Left ventricle myocardium inferior (tissue), 1 donor: ENCODE data around the gene IFT52. TPM values are rescaled to one million over a fixed set of nuclear protein-coding genes. Genes with fewer than 3 reads are reported as not detected.
A peak's percentile ranks its signal among the peaks of the same experiment; 100 is the strongest.

Source experiments
- DNase-seq: peaks from one replicate; pipeline ENCODE4 v3.0.0-alpha.2; 2020
- H3K27ac ChIP-seq: fragments of 200-600 bp; replicated peaks from 2 replicates; pipeline ENCODE4 v1.8.0; 2021
- H3K27me3 ChIP-seq: fragments of 200-600 bp; 2 replicates; pipeline ENCODE4 v1.8.0; 2021; ENCODE audit warnings: low read depth
- H3K36me3 ChIP-seq: fragments of 200-600 bp; 2 replicates; pipeline ENCODE4 v1.8.0; 2021
- H3K4me1 ChIP-seq: fragments of 200-600 bp; 2 replicates; pipeline ENCODE4 v1.8.0; 2021
- H3K4me3 ChIP-seq: fragments of 200-600 bp; 2 replicates; pipeline ENCODE4 v1.8.0; 2021; ENCODE audit warnings: mild to moderate bottlenecking, moderate library complexity
- H3K9me3 ChIP-seq: fragments of 200-600 bp; replicated peaks from 2 replicates; pipeline ENCODE4 v1.8.0; 2021
- CTCF ChIP-seq: fragments of 200-600 bp; IDR thresholded peaks from 2 replicates; pipeline ENCODE4 v1.8.0; 2021; ENCODE audit warnings: antibody characterized with exemption, mild to moderate bottlenecking, borderline replicate concordance
- intact Hi-C: fragments of 100-400 bp; cut with micrococcal nuclease; formaldehyde crosslinking; loops from one replicate; pipeline ENCODE4 v1.11.0; 2022
- total RNA-seq: library from RNA; stranded (reverse); fragmentation: NEBNext Ultra II Directional; extraction: Animal tissue kit (Norgen Biotek cat#: 25700); gene quantifications from one replicate; pipeline ENCODE4 v1.2.1, GENCODE V29; 2021
- donor health status: DM: no; HTN: yes; CAD: no; lungs with severe emphysema.

IFT52 gene
- total RNA-seq, 1 donor from 2014 or later = 6.6 TPM

- no peaks in the 10 kb centered on the region for H3K27me3 ChIP-seq
- TF ChIP-seq CTCF = no peak
- DNase-seq = no peak
- H3K36me3 ChIP-seq = no peaks in the 10 kb centered on the region
- H3K4me1 ChIP-seq = no peaks in the 10 kb centered on the region
- H3K4me3 ChIP-seq = no peak overlapping the region
- intact Hi-C loops = no loop called here
- no peaks in the 10 kb centered on the region for H3K9me3 ChIP-seq
- H3K27ac ChIP-seq = no peak overlapping the region
Measured at GRCh38 chr20:43689165-43689564, 98.4 kb downstream of the IFT52 start.

GRCh38 chr20:43690943-43691598 is 100.3 kb downstream of the IFT52 start:
- Histone ChIP-seq H3K9me3 (no peaks in the 10 kb centered on the region), H3K4me1 (no peaks in the 10 kb centered on the region), H3K4me3 (no peak overlapping the region), H3K27me3 (no peaks in the 10 kb centered on the region), H3K36me3 (no peaks in the 10 kb centered on the region), H3K27ac (no peak overlapping the region)
- DNase-seq = no peak
- intact Hi-C loops = no loop called here
- no peak for TF ChIP-seq CTCF

DNA sequence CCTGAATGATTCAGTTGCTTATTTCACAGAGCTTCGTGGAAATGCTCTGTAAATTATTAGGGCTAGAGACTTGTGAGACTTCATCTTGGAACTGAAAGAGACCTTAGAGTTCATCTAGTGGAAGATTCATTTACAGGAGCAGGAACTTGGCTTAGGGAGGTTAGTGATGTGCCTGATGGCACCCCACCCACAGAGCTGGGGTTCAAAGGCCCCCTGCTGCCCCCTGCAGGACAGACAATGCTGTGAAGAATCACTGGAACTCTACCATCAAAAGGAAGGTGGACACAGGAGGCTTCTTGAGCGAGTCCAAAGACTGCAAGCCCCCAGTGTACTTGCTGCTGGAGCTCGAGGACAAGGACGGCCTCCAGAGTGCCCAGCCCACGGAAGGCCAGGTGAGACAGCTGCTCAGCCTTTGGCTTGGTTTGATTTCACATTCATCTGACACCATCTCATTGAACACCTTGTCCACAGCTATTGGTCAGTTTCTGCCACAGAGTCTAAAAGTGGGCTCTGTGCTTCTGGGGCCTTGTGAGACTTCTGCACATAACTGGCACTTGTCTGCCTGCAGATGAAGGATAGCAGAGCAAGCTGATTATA is 101.3 kb downstream of the IFT52 start:
- Histone ChIP-seq H3K4me1 (no peaks in the 10 kb centered on the region), H3K36me3 (no peaks in the 10 kb centered on the region), H3K4me3 (no peak overlapping the region), H3K27me3 (no peaks in the 10 kb centered on the region), H3K9me3 (no peaks in the 10 kb centered on the region), H3K27ac (no peak overlapping the region)
- intact Hi-C loops = no loop called here
- peak; percentile 50 for TF ChIP-seq CTCF
- no peak for DNase-seq

- intact Hi-C loops = no loop called here
- Histone ChIP-seq H3K36me3 (no peaks in the 10 kb centered on the region), H3K4me1 (no peaks in the 10 kb centered on the region), H3K4me3 (no peak overlapping the region), H3K27me3 (no peaks in the 10 kb centered on the region), H3K27ac (no peak overlapping the region), H3K9me3 (no peaks in the 10 kb centered on the region)
- no peak for DNase-seq
- TF ChIP-seq CTCF = no peak
Measured at GRCh38 chr20:43694763-43695162, 104.0 kb downstream of the IFT52 start.

DNA sequence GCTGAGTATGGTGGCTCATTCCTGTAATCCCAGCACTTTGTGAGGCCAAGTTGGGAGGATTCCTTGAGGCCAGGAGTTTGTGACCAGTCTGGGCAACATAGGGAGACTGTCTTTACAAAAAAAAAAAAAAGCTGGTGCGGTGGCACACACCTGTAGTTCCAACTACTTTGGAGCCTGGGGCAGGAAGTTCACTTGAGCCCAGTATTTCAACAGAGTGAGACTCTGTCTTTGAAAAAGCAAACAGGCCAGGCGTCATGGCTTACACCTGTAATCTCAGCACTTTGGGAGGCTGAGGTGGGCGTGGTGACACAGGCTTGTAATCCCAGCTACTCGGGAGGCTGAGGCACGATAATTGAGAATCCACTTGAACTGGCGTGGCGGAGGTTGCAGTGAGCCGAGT is 104.8 kb downstream of the IFT52 start:
- H3K9me3 ChIP-seq = no peaks in the 10 kb centered on the region
- H3K4me1 ChIP-seq = no peaks in the 10 kb centered on the region
- no peak for DNase-seq
- H3K27ac ChIP-seq = no peak overlapping the region
- H3K36me3 ChIP-seq = no peaks in the 10 kb centered on the region
- no peak overlapping the region for H3K4me3 ChIP-seq
- no peak for TF ChIP-seq CTCF
- no peaks in the 10 kb centered on the region for H3K27me3 ChIP-seq
- intact Hi-C loops = no loop called here

Other genes starting within 250 kb of the IFT52 start
- 58.7 TPM for gene SRSF6, start 133.0 kb upstream of the IFT52 start, total RNA-seq
- 4.0 TPM for gene L3MBTL1, start 83.2 kb upstream of the IFT52 start, total RNA-seq
- 0.30 TPM for gene SGK2, start 31.9 kb upstream of the IFT52 start, total RNA-seq
- 0.44 TPM for gene MYBL2, start 76.2 kb downstream of the IFT52 start, total RNA-seq
- gene GTSF1L, start 136.1 kb downstream of the IFT52 start, total RNA-seq = not detected